Measurements from ENCODE around the gene MOV10L1. TPM values are rescaled to one million over a fixed set of nuclear protein-coding genes. Genes with fewer than 3 reads are reported as not detected.

The MOV10L1 gene
- total and polyA plus RNA-seq, 2 donors from 2014 or later, result 0.38 to 0.62 TPM

GRCh38 chr22:50081426-50082196 is 8.2 kb upstream of the MOV10L1 start:
- Histone ChIP-seq H3K9me3 (ENCODE audit: control insufficient read depth in 2 of 3, insufficient read depth in 1 of 3, low read length in 3 of 3) (no peaks in the 10 kb centered on the region), H3K4me3 (ENCODE audit: low read length in 3 of 3) (no peak overlapping the region), H3K36me3 (ENCODE audit: control insufficient read depth in 2 of 3, insufficient read depth in 3 of 3, low read length in 3 of 3) (no peaks in the 10 kb centered on the region), H3K27me3 (ENCODE audit: control insufficient read depth, insufficient read depth, low read length) (no peaks in the 10 kb centered on the region), H3K27ac (ENCODE audit: low read depth in 2 of 2, low read length in 2 of 2) (no peak overlapping the region), H3K9ac (ENCODE audit: low read length in 3 of 3) (no peak overlapping the region), H3K4me1 (ENCODE audit: control insufficient read depth in 2 of 3, insufficient read depth in 2 of 3, low read depth in 1 of 3, low read length in 3 of 3) (no peaks in the 10 kb centered on the region)
- DNase-seq, result no peak
- FAIRE-seq, result no peak
- no peak for TF ChIP-seq CTCF (IDR thresholded peaks at IDR 0.05; ENCODE audit: borderline replicate concordance, extremely low read depth, insufficient read depth)
- intact Hi-C loops (cut with DNase I), result no loop called here

- Histone ChIP-seq H3K27me3 (ENCODE audit: control insufficient read depth, insufficient read depth, low read length) (no peaks in the 10 kb centered on the region), H3K27ac (ENCODE audit: low read depth in 2 of 2, low read length in 2 of 2) (no peak overlapping the region), H3K36me3 (ENCODE audit: control insufficient read depth in 2 of 3, insufficient read depth in 3 of 3, low read length in 3 of 3) (no peaks in the 10 kb centered on the region), H3K9me3 (ENCODE audit: control insufficient read depth in 2 of 3, insufficient read depth in 1 of 3, low read length in 3 of 3) (no peaks in the 10 kb centered on the region), H3K4me3 (ENCODE audit: low read length in 3 of 3) (no peak overlapping the region), H3K9ac (ENCODE audit: low read length in 3 of 3) (no peak overlapping the region), H3K4me1 (ENCODE audit: control insufficient read depth in 2 of 3, insufficient read depth in 2 of 3, low read depth in 1 of 3, low read length in 3 of 3) (no peaks in the 10 kb centered on the region)
- DNase-seq (no peak), FAIRE-seq (no peak)
- intact Hi-C loops (cut with DNase I), result no loop called here
- no peak for TF ChIP-seq CTCF (IDR thresholded peaks at IDR 0.05; ENCODE audit: borderline replicate concordance, extremely low read depth, insufficient read depth)
Observed at GRCh38 chr22:50082197-50082715, 7.5 kb upstream of the MOV10L1 start.

GRCh38 chr22:50082961-50083461 is 6.8 kb upstream of the MOV10L1 start:
- no peak for FAIRE-seq
- no peak for TF ChIP-seq CTCF (IDR thresholded peaks at IDR 0.05; ENCODE audit: borderline replicate concordance, extremely low read depth, insufficient read depth)
- Histone ChIP-seq H3K9me3 (ENCODE audit: control insufficient read depth in 2 of 3, insufficient read depth in 1 of 3, low read length in 3 of 3) (no peaks in the 10 kb centered on the region), H3K27ac (ENCODE audit: low read depth in 2 of 2, low read length in 2 of 2) (no peak overlapping the region), H3K4me3 (ENCODE audit: low read length in 3 of 3) (no peak overlapping the region), H3K4me1 (ENCODE audit: control insufficient read depth in 2 of 3, insufficient read depth in 2 of 3, low read depth in 1 of 3, low read length in 3 of 3) (no peaks in the 10 kb centered on the region), H3K9ac (ENCODE audit: low read length in 3 of 3) (no peak overlapping the region), H3K36me3 (ENCODE audit: control insufficient read depth in 2 of 3, insufficient read depth in 3 of 3, low read length in 3 of 3) (no peaks in the 10 kb centered on the region), H3K27me3 (ENCODE audit: control insufficient read depth, insufficient read depth, low read length) (no peaks in the 10 kb centered on the region)
- no peak for DNase-seq
- intact Hi-C loops (cut with DNase I), result no loop called here

All from kidney (tissue), 14 donors.